HG03378 (cell line): ENCODE results near the gene PARVG.
"Not testable (repeated sequence)": the region's sequence is repeated elsewhere in the genome, so short reads cannot be mapped to it uniquely, and the experiment has no call there.

Source experiments
- ATAC-seq: cut with Tn5 transposase; IDR thresholded peaks from one replicate; pipeline ENCODE4 v1.9.1; 2021; ENCODE audit warnings: mild to moderate bottlenecking, moderate library complexity; ENCODE audit not compliant: unreplicated experiment

PARVG gene

GRCh38 chr22:44211946-44212930 lies 31.5 kb downstream of the PARVG start:
- no peak for ATAC-seq

- no peak for ATAC-seq
Measured at GRCh38 chr22:44212936-44213335, 32.2 kb downstream of the PARVG start.

- no peak for ATAC-seq
Measured at GRCh38 chr22:44213489-44214043, 32.8 kb downstream of the PARVG start.

- ATAC-seq = no peak
Measured at GRCh38 chr22:44214187-44214586, 33.5 kb downstream of the PARVG start.

GRCh38 chr22:44214764-44215163 lies 34.0 kb downstream of the PARVG start:
- ATAC-seq = no peak

- no peak for ATAC-seq
Measured at GRCh38 chr22:44215287-44215686, 34.6 kb downstream of the PARVG start.

- ATAC-seq = no peak
Measured at GRCh38 chr22:44217346-44217745, 36.6 kb downstream of the PARVG start.

GRCh38 chr22:44218071-44218470 lies 37.3 kb downstream of the PARVG start:
- ATAC-seq = no peak

- ATAC-seq = no peak
Measured at GRCh38 chr22:44219101-44219870, 38.6 kb downstream of the PARVG start.

GRCh38 chr22:44220727-44221680 lies 40.3 kb downstream of the PARVG start:
- ATAC-seq = no peak

GRCh38 chr22:44221710-44222475 lies 41.2 kb downstream of the PARVG start:
- no peak for ATAC-seq

- no peak for ATAC-seq
Measured at GRCh38 chr22:44224166-44224565, 43.4 kb downstream of the PARVG start.

- no peak for ATAC-seq
Measured at GRCh38 chr22:44225091-44225689, 44.5 kb downstream of the PARVG start.

GRCh38 chr22:44225812-44226211 lies 45.1 kb downstream of the PARVG start:
- ATAC-seq = no peak

- ATAC-seq = no peak
Measured at GRCh38 chr22:44229331-44229730, 48.6 kb downstream of the PARVG start.

GRCh38 chr22:44229809-44230208 lies 49.1 kb downstream of the PARVG start:
- no peak for ATAC-seq

GRCh38 chr22:44231233-44231632 lies 50.5 kb downstream of the PARVG start:
- ATAC-seq = no peak

GRCh38 chr22:44234372-44234771 lies 53.6 kb downstream of the PARVG start:
- not testable (repeated sequence) for ATAC-seq

GRCh38 chr22:44237290-44237689 lies 56.6 kb downstream of the PARVG start:
- ATAC-seq = no peak
